Measurements from ENCODE around the gene ANKMY1.
"Not testable (repeated sequence)": the region's sequence is repeated elsewhere in the genome, so short reads cannot be mapped to it uniquely, and the experiment has no call there.

The ANKMY1 gene

DNA sequence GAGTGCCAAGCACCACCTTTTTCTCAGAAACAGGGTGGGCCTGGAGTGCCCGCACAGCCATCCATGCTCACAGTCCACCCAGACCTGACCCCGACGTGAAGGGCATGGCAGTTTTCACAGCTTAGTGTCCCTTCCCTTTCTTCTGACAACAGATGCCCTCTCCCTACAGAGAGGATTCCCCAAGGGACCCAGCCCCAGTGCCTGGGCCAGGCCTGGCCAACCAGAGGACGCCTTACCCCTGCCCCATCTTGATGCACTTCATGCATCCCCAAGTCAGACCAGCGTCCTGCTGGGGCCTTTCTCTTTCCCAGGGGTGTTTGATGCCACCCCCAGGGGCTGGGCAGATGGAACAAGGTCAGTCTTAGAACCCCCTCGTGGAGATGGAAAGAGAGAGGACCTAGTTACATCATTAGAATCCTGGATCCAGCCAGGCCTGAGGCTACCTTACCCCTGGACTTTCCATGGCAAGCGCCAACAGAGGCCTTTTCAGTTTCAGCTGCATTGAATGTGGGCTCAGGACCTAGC lies 3.8 kb downstream of the ANKMY1 start:
- DNase-seq, result no peak

DNA sequence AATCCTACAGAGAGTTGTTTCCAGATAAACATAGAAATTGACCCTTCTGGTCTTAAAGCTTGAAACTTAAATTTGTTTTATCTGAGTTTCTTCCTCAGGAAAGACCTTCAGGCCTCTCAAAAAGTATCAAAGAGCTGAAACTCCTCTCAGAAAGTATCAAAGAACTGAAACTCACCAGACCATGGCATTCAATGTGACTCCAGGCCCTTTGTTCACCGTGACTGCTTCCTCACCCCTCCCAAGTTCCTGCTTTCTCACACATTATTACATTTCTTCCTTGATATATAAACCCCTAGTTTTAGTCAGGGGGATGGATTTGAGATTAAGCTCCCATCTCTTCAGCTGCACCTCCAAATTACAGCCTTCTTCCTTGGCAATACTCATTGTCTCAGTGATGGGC lies 6.0 kb downstream of the ANKMY1 start:
- DNase-seq, result no peak

DNA sequence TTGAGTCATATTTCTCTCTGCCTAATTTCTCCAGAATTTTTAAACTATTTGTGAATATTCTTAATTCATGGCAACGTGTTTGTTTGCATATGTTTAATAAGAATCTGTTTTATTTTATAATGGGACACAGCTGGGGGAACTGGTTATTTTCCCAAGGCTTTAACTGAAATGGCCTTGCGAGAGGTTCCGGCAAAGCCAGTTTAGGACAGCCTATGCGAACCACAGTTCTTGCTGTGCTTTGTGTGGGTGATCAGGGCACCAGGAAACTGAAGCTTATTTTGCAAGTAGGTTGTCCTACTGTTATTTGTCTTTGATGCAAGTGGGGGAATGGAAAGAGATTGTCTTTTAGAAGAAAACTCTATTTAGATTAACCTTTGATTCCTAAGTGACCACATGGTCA lies 6.5 kb downstream of the ANKMY1 start:
- no peak for DNase-seq

DNA sequence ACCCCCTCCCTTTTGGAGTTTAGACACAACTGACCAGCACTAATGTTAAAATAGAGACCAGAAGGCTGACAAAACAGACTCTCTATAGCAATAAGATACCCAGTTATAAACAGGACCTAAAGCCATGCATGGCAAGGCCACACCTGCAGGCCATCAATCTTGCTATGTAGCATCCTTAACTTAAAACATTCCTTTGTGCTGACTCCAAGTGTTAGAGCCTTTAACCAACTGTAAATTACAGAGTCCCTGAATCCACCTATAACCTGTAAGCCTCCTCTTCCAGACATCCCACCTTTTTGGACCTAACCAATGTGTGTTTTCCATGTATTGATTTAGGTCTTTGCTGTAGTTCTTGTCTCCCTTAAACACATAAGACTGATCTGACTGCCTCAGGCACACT lies 17.9 kb downstream of the ANKMY1 start:
- no peak for DNase-seq

DNA sequence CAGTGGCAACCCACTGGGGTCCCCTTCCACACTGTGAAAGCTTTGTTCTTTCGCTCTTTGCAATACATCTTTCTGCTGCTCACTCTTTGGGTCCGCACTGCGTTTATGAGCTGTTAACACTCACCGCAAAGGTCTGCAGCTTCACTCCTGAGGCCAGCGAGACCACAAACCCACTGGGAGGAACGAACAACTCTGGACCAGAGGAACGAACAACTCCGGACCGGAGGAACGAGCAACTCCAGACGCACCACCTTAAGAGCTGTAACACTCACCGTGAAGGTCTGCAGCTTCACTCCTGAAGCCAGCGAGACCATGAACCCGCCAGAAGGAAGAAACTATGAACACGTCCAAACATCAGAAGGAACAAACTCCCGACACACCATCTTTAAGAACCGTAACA lies 18.7 kb downstream of the ANKMY1 start:
- not testable (repeated sequence) for DNase-seq

DNA sequence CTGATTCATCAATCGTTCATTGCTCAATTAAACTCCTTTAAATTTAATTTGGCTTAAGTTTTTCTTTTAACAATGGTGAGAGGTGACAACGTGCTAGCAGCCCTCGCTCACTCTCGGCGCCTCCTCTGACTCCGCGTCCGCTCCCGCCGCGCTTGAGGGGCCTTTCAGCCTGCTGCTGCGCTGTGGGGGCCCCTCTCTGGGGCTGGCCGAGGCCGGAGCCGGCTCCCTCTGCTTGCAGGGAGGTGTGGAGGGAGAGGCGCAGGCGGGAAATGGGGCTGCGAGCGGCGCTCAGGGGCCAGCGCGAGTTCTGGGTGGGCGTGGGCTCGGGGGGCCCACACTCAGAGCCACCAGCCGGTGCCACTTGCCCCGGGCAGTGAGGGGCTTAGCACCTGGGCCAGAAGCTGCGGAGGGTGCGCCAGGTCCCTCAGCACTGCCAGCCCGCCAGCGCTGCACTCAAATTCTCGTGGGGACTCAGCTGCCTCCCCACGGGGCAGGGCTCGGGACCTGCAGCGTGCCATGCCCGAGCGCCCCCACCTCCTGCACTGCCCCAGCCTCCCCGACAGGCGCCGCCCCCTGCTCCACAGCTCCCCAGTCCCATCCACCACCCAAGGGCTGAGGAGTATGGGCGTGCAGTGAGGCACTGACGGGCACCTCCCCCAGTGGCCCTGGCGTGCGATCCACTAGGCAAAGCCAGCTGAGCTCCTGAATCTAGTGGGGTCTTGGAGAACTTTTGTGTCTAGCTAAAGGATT lies 19.6 kb downstream of the ANKMY1 start:
- DNase-seq, result no peak

DNA sequence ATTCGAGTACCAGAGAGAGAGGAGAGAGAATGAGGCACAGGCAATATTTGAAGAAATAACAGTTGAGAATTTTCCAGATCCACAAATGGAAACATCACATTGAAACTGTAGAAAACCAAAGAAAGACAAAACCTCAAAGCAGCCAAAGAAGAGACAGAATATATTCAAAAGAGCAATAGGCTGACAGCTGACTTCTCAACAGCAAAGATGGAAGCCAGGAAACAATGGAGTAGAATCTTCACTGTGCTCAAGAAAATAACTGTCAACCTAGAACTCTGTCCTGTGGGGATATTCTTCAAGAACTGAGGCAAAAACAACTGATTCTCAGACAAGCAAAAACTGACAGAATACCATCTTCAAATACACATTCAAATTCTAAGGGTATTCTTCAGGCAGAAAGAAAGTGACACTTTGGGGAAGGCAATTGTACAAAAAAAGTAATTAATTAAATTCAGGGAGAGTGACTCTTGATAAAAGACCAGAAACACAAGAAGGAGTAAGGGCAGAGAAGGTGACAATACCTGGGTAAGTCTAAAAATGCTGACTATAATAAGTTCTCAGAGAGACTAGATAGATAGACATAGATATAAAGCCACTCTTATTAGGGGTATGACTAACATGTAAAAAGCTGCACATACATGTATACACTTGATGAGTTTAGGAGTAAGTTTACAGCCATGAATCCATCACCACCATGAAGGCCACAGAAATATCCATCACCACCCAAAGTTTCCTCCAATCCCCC lies 25.6 kb downstream of the ANKMY1 start:
- no peak for DNase-seq

DNA sequence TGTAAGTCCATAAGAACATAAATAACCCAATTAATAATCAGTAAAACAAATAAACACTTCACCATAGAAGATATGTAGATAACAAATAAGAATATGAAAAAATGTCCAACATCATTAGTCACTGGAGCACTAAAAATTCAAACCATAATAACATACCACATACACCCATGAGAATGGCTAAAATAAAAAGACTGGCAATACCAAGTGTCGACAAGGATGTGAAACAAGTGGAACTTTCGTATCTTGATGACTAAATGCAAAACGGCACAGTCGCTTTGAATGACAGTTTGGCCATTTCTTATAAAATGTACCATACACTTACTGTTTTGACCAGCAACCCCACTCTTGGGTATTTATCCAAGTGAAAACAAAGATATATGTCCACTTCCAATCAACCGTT lies 26.8 kb downstream of the ANKMY1 start:
- no peak for DNase-seq

DNA sequence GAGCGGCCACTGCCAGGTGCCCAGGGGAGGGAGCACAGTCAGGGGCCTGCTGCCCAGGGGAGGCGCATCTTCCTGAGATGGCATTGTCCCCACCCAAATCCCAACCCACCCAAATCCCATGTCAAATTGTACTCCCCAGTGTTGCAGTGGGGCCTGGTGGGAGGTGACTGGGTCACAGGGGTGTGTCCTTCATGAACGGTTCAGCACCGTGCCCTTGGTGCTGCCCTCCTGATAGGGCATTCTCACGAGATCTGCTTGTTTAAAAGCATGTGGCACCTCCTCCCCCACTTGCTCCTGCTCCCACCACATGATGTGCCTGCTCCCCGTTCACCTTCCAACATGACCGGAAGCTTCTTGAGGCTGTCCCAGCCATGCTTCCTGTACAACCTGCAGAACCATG lies 27.6 kb downstream of the ANKMY1 start:
- no peak for DNase-seq

DNA sequence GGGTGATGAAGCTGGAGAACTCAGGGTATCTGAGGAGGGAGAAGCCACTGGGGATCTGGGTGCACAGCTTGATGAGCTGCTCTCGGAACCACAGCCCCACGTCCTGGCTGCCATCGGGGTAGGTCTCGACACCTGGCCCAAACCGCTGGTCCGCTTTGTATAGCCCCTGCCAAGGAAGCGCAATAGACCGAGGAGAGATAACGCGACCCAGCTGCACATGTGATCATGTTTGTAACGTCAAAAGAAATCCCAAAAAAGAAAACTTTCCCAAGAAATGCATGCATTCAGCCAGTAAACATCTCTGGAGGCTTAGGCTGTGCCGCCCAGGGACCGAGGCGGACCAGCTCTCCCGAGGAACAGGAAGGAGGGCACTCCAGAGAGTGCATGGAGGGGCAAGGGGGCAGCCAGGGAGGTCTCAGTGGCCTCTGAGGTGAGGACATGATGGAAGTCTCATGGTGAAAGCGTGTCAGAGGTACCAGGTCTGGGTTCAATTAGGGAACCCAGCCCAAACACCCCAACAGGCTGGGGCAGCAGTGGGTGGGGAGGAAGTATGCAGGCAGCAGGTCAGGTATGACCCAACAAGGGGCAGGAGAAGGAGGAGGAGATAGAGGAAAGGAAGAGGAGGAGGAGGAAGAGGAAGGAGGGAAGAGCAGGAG lies 28.3 kb downstream of the ANKMY1 start:
- no peak for DNase-seq

DNA sequence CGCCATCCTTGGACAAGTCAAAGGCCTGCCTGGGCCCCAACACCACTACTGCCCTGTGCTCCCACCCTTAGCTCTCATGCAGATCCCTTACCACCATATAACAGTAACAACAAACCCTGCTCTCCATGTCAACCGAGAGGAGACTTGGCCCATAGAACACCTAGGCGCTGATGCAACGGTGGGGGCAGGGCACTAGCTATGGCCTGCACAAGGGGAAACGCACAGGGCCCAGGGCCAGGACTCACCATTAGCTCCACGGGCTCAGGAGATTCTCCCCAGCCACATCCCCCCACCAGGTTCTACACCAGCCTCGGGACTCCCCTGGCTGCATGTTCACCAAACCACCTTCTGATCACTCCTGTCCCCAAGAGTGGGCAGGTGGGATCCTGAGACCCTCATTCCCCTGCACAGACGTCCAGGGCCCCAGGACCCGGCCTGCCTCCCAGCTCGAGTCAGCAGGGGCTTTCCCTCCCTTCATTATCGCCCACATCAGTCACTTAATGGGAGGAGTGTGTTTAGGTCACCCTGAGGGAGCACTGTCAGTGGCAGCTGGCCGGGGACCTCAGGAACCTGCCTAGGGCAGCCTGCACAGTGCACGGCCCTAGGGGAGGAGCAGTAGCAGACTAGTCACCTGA lies 29.3 kb downstream of the ANKMY1 start:
- DNase-seq, result no peak

DNA sequence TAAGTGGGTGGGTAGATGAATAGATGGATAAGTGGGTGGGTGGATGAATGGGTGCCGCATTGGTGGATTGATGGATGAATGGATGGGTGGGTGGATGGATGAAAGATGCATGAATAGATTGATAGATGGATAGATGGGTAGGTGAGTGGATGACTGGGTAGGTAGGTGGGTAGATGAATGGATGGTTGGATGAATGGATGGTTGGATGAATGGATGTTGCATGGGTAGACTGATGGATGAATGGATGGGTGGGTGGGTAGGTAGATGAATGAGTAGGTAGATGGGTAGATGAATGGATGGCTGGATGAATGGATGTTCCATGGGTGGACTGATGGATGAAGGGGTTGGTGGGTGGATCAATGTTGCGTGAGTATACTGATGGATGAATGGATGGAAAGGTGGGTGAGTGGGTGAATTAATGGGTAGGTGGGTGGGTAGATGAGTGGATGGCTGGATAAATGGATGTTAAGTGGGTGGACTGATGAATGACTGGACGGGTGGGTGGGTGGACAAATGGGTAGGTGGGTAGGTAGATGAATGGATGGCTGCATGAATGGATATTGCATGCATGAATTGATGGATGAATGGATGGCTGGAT lies 30.5 kb downstream of the ANKMY1 start:
- no peak for DNase-seq

DNA sequence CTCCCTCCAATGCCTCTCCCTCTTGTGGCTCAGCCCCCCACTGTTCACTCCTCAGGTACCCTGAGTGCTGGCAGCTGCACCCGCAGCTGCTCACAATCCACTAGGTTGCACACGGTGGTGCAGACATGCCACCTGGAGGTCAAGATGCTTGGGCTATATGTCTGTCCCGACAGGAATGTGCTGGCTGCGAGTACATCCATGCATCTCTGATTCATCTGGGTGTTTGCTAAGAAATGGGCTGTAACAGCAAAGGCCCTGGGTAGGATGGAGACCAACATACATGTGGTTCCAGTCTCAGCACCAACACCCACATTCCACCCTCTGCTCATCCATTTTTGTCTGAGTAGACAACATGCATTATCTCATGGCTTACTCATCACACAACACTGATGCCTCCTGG lies 31.3 kb downstream of the ANKMY1 start:
- DNase-seq, result no peak

DNA sequence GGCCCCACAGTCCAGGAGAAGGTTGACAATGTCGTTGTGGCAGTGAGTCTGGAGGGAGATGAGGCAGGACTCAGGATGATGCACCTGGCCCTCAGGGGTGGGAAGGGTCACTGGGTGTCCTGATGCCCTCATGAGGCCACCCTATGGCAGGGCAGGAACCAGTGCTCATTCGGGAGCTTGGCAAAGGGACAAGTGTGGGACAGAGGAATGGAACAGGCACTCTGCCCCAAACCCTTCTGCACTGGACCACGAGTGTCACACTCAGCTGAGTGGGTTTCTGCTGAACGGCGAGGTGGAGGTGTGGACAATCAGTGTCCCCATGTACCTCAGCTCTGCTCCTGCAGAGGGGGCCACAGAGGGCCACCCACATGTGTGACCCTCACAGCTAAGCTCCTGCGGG lies 32.0 kb downstream of the ANKMY1 start:
- no peak for DNase-seq

DNA sequence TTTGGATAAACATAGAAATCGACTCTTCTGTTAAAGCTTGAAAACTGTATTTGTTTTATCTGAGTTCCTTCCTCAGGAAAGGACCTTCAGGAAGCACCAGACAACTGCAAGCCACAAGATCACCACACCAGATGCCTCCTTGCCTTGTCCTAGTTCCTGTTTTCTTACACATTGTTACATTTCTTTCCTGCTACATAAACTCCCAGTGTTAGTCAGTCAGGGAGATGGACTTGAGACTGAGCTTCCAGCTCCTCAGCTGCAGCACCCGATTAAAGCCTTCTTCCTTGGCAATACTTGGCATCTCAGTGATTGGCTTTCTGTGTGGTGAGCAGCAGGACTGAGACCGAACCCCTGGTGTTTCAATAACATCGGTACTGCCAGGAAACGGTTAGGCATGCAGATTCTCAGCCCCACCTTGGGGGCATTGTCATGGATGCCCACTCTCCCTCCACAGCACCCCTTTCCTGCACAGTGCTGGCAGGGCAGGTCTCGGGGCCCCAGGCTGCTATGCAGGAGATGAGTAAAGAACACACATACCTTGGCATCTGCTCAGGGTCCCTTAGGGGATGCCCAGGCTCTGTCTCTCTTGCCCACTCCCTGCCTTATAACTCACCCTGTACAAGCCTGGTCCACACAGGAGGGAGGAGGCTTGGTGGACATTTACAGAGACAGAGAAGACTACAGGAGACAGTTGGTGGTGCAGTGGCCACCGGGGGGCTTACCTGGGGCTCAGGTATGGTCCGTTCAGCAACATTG lies 32.6 kb downstream of the ANKMY1 start:
- no peak for DNase-seq

DNA sequence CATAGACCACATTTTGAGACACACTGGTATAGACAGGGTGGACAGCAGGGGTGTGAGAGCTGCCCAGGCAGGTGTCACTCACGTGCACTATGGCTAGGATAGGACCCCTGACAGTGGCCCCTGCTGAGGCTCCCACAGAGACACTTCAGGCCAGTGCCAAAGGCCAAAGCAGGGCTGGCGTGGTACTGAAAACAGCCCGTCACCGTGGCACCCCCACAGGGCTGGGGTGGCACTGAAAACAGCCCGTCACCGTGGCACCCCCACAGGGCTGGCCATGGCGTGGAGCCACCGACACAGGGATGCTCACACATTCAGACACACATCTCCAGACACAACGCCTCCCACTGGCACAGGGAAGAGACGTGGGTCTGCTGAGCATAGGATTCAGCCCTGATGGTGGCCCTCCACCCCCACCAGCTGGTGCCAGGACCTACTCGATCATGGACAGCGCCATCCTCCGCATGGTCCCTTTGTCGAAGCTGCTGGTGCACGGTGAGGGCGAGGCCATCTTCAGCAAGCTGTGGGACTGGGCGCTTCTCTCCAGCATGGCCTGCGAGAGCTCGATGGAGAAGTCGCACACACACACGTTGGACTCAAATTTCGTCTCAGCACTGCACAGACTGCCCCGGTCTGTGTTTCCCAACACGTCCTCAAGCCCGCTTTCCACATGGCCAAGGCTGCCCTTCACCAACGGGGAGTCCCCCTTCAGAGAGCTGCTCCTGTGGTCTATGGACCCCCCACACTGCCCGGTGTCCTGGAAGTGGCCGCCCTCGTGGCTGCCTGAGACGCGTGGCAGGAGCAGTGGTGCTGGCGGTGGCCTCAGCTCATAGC lies 34.1 kb downstream of the ANKMY1 start:
- no peak for DNase-seq

DNA sequence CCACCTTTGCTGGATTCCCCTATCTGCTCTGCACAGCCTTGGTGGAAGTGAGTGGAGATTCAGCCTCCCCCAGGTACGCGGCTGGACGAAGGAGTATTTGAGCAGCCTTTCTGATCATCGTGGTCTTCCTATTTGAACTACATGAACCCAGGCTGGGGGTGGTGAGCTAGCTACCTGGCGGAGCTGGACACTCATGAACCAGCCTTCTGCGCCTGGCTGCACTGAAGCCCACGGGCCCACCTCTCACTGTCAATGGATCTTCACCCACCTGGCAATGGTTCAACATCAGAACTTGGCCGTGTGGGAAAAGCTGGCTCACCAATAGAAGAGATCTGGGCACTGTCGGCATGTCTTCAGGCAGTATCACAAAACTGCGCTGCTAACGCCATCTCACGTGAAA lies 35.4 kb downstream of the ANKMY1 start:
- DNase-seq, result no peak

DNA sequence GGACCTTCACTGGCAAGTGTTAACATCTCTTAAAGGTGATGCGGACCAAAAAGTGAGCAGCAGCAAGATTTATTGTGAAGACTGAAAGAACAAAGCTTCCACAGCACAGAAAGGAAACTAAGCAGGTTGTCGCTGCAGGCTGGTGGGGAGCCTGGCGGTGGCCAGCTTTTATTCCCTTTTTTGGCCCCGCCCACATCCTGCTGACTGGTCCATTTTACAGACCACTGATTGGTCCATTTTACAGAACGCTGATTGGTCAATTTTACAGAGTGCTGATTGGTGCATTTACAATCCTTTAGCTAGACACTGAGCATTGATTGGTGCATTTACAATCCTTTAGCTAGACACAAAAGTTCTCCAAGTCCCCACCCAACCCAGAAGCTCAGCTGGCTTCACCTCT lies 35.9 kb downstream of the ANKMY1 start:
- not testable (repeated sequence) for DNase-seq

DNA sequence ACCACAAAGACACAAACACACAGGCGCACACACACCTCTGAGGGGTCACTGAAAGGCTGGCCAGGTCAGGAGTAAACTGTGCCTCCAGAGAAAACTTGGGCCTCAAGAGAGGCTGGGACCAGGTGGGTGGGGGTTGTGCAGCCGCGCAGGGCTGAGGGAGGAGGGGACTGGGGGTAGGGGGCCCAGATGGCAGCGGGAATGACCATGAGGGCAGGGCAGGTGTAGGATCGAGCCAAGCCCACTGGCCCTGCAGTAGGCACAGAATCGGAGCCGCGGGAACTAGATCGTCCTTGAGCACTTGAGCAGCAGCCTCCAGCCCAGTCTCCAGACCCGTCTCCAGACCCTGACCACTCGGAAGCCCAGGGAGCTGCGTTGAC lies 36.8 kb downstream of the ANKMY1 start:
- no peak for DNase-seq

DNA sequence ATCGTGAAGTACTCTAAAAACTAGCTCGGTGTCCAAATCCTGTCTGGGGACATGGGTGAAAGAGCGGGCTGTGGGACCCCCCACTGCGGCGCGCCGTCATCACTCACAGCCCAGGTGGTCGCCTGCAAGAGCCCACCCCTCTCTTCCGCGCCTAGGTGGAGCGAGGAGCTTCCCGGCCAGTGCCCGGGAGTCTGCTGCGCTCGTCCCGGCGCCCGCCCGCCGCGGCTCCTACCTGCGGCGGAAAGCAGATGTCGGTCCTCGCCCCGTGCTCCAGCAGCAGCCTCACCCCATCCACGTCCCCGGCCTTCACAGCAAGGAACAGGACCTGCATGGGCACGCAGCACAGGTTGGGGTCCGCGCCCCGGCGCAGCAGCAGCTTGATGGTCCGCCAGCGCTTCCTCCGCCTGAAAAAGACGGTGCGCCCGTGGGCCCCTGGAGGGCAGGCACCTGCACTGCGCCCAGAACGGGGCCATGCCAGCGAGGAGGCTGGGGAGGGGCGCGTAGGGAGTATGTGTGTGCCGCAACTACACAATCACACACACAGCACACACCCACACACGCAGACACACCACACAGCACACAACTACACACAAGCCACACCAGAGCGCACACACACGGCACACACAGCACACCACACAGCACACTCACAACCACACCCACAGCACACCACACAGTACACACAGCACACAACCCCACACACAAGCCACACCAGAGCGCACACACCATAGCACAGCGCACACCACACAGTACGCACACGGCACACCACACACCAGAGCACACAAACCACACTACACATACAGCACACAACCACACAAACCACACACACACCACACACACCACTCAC lies 37.4 kb downstream of the ANKMY1 start:
- DNase-seq, result no peak

Data from stimulated activated CD4-positive, alpha-beta T cell treated with anti-CD3 and anti-CD28 coated beads, Interleukin-4, amount 100 ng/mL, for 4 hours (primary cell).